Activated CD4-positive, alpha-beta T cell treated with anti-CD3 and anti-CD28 coated beads, Interleukin-2, Interleukin-6, amounts not matched to agents 100 ng/mL and 50 ng/mL, durations not matched to agents 16 hours and 8 hours (primary cell): Measurements from ENCODE around the gene CCNI.
"Not testable (repeated sequence)": the region's sequence is repeated elsewhere in the genome, so short reads cannot be mapped to it uniquely, and the experiment has no call there.

Experiments
- DNase-seq: peaks from one replicate; pipeline ENCODE4 v3.0.0-alpha.2; 2020

The CCNI gene, protein sequence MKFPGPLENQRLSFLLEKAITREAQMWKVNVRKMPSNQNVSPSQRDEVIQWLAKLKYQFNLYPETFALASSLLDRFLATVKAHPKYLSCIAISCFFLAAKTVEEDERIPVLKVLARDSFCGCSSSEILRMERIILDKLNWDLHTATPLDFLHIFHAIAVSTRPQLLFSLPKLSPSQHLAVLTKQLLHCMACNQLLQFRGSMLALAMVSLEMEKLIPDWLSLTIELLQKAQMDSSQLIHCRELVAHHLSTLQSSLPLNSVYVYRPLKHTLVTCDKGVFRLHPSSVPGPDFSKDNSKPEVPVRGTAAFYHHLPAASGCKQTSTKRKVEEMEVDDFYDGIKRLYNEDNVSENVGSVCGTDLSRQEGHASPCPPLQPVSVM

GRCh38 chr4:77075869-77076799 is at the start of gene CCNI:
Gene CCNI, minus strand, starts transcription at chr4:77075989. Its CDS starts 9,627 bp downstream, at chr4:77066362.
- peak; percentile 94 for DNase-seq

DNA sequence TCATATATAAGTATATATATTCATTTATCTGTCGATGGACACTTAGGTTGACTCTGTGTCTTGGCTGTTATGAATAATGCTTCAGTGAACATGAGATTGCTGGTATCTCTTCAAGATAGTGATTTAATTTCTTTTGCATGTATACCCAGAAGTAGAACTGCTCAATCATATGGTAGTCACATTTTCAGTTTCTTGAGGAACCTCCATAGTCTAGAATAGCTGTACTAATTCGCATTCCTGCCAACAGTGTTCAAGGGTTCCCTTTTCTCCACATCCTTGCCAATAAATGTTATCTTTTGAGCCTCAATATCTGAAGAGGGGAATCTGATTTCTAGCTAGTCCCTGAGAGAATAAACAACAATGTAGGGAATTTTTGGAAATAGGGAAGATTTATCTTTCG is 48.8 kb upstream of the CCNI start:
- DNase-seq, result no peak

DNA sequence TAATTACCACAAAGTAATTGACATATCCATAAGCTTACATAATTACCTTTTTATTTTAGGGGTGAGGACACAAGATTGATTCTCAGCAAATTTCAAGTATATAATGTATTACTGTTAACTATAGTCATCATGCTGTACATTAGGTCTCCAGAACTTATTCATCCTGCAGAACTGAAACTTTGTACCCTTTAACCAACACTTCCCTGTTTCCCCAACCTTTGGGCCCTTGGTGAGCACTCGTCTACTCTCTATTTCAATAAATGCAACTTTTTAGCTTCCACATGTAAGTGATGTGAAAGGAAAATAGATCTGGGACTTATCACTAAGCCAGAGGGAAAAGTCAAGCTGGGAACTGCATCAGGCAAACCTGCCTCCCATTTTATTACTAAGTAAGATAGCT is 47.6 kb upstream of the CCNI start:
- no peak for DNase-seq

- no peak for DNase-seq
Measured at GRCh38 chr4:77122656-77123055, 46.9 kb upstream of the CCNI start.

DNA sequence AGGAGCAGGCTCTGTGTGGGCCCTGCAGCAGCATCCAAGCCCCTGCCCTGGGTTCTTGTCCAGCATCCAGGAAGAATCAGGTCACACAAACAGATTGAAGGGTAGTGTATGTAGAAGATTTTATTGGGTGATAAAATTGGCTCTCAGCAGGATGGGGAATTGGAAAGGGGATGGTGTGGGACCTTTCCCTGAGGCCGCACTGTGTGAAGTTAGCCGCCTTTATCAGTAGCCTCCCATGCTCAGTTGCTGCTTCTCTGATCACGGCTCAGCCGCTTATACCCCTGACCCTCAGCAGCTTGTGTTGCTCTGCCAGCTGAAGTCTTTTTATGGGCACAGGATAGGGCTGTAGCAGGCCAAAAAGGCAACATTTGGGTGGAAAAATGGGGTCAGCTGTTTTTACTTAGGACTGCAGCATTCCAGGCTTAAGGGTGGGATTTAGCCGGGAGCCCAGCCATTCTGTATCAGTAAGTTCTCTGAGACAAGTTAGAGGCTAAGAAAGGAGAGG is 46.0 kb upstream of the CCNI start:
- no peak for DNase-seq

DNA sequence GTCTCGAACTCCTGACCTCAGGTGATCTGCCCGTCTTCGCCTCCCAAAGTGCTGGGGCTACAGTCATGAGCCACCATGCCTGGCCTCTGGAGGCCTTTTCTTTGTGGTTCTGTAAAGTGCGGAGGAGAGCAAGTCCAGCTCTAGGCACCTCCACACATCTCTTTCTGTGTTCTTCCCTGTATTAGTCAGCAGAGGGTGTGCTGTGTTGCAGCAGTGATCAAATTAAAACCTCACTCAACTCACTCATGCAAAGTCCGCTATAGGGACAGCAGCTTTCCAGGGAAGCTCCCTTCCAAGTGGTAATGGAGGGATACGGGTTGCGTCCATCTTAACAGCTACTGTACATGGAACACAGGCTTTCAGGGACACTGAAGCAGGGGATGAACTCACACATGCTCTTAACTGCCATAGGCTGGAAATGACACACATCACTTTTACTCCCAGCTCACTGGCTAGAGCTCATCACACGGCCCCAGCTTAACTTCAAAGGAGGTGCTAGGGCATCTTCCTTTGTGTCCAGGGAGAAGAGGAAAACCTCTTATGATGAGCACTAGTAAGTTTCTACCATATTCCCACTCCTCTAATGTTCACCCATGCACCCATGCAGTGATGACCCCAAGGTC is 45.2 kb upstream of the CCNI start:
- no peak for DNase-seq

- no peak for DNase-seq
Measured at GRCh38 chr4:77117721-77118120, 41.9 kb upstream of the CCNI start.

- DNase-seq, result no peak
Measured at GRCh38 chr4:77113069-77113468, 37.3 kb upstream of the CCNI start.

- DNase-seq, result no peak
Measured at GRCh38 chr4:77110730-77111129, 34.9 kb upstream of the CCNI start.

- DNase-seq, result no peak
Measured at GRCh38 chr4:77104791-77105540, 29.2 kb upstream of the CCNI start.

GRCh38 chr4:77104388-77104787 is 28.6 kb upstream of the CCNI start:
- no peak for DNase-seq

GRCh38 chr4:77100234-77100633 is 24.4 kb upstream of the CCNI start:
- DNase-seq, result no peak

DNA sequence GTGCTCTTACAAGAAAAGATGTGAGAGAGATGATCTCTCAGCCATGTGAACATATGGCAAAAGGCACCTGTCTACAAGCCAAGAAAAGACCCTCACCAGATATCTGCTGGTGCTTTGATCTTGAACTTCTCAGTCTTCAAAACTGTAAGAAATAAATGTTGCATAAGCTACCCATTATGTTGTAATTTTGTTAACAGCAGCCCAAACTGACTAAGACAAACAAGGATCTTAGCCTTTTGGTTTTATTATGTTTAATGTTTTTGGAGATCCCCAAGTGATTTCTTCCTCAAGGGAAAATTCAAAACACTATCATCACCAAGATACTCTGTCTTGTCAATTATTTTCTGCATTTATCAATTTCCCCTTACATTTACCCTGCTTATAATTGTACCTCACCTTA is 21.8 kb upstream of the CCNI start:
- DNase-seq, result no peak

GRCh38 chr4:77095101-77095821 is 19.5 kb upstream of the CCNI start:
- peak; percentile 76 for DNase-seq

DNA sequence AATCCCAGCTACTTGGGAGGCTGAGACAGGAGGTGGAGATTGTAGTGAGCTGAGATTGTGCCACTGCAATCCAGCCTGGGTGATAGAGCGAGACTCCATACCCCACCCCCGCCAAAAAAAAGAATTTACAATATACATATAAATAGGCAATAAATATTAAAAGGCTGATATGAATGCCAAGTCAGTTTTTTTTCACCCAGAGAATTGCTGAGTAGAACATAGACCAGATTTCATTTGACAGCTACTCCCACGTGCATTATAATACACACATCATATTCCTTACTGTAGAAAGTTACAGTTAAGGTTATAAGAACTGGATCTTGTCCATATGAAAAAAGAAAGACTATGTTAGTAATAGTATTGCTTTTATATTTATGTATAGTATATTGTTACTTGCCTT is 18.7 kb upstream of the CCNI start:
- no peak for DNase-seq

DNA sequence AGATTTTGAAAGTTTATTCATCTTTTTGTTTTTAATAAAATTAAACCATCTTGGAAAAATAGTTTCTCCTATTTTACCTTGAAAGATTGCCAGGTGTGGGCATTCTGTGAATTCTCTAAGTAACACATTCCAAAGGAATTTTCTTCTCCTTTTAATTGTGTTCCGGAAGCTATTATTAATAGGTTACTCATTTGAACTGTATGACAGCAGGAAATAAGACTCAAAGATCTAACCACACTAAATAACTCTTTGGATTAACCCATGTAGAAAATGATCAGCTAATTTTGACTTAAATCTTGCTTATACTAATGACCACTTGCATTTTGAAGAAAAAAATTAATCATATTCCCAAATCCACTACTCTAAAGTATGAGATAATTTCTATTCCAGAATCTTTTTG is 17.6 kb upstream of the CCNI start:
- DNase-seq, result no peak

GRCh38 chr4:77092975-77093374 is 17.2 kb upstream of the CCNI start:
- DNase-seq, result no peak

DNA sequence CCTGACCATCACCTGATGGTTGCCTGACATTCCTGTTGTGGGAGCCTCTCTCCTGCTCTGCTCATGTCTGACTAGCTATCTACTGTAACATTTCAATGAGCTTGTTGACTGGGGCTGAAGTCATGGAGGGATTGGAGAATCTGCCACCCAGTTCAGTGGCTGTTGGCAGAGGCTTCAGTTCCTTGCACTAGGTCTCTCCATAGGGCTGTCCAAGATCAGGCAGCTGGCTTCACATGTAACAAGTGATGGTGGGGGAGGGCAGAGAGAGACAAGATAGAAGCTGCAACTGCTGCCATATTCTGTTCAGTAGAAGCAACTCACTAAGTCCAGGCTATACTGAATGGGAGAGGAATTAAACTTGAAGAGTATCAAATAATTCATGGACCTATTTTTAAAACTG is 14.1 kb upstream of the CCNI start:
- DNase-seq, result no peak

DNA sequence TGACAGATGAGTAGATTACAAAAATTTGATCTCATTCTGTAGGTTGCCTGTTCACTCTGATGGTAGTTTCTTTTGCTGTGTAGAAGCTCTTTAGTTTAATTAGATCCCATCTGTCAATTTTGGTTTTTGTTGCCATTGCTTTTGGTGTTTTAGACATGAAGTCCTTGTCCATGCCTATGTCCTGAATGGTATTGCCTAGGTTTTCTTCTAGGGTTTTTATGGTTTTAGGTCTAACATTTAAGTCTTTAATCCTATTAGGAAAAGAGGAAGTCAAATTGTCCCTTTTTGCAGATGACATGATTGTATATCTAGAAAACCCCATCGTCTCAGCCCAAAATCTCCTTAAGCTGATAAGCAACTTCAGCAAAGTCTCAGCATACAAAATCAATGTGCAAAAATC is 11.2 kb upstream of the CCNI start:
- not testable (repeated sequence) for DNase-seq

- DNase-seq, result no peak
Measured at GRCh38 chr4:77084019-77084639, 8.3 kb upstream of the CCNI start.

GRCh38 chr4:77082886-77083608 is 7.3 kb upstream of the CCNI start:
- DNase-seq, result no peak
